Right lobe of liver (tissue), 6 donors: Measurements from ENCODE around the gene RARRES2. TPM values are rescaled to one million over a fixed set of nuclear protein-coding genes. Genes with fewer than 3 reads are reported as not detected.
A peak's percentile ranks its signal among the peaks of the same experiment; 100 is the strongest.
"Not testable (repeated sequence)": the region's sequence is repeated elsewhere in the genome, so short reads cannot be mapped to it uniquely, and the experiment has no call there.

ENCODE experiments used
- ATAC-seq, 4 donors: fragments of 200-7000 bp; cut with Tn5 transposase; one replicate each; pipeline ENCODE4 v1.9.1; 2020; ENCODE audit warnings: mild to moderate bottlenecking in 4 of 4, moderate library complexity in 4 of 4
- DNase-seq, 3 donors: peaks; one replicate each; pipeline ENCODE4 v3.0.0-alpha.2; 2020
- H3K27ac ChIP-seq, 3 donors: fragments of 200-600 bp; one replicate each; pipeline ENCODE4 v1.8.0; 2022
- H3K27me3 ChIP-seq, 2 donors: fragments of 200-600 bp; one replicate each; pipeline ENCODE4 v1.8.0; 2022
- H3K36me3 ChIP-seq, 4 donors: fragments of 200-600 bp; sonication (generic) in 1 of 4; one replicate each; pipeline versions ENCODE4 v1.5.1 to v1.8.0; 2017 to 2022; ENCODE audit warnings: control low read depth in 1 of 4
- H3K4me1 ChIP-seq, 4 donors: fragments of 200-600 bp; sonication (generic) in 1 of 4; one replicate each; pipeline versions ENCODE4 v1.5.1 to v1.8.0; 2017 to 2022; ENCODE audit warnings: control low read depth in 1 of 4
- H3K4me3 ChIP-seq, 3 donors: fragments of 200-600 bp; one replicate each; pipeline ENCODE4 v1.8.0; 2022
- H3K9me3 ChIP-seq, 4 donors: fragments of 200-600 bp; sonication (generic) in 1 of 4; one replicate each; pipeline versions ENCODE4 v1.5.1 to v1.8.0; 2017 to 2022; ENCODE audit warnings: control low read depth in 1 of 4
- POLR2A ChIP-seq: fragments of 450-650 bp; IDR thresholded peaks from one replicate; pipeline ENCODE4 v1.6.1; 2017; ENCODE audit warnings: antibody characterized with exemption, mild to moderate bottlenecking
- WGBS: methylation state at CpG from one replicate; pipeline ENCODE4 v1.1.6; 2018; ENCODE audit warnings: low coverage, low lambda C conversion rate; ENCODE audit not compliant: insufficient coverage; ENCODE audit errors: missing lambda C conversion rate; 5-methylcytosine and 5-hydroxymethylcytosine counted together
- intact Hi-C, 2 donors: fragments of 100-400 bp; cut with DNase I; formaldehyde crosslinking; loops; one replicate each; pipeline versions ENCODE4 v1.11.2 to v1.14.1; 2022
- total RNA-seq, 6 experiments: library from RNA; depleted of rRNA in 2 of 6; stranded (reverse); fragments of >200 nt in 2 of 6; fragmentation: NEBNext Ultra II Directional in 3 of 6; extraction: Animal tissue kit (Norgen Biotek cat#: 25700) in 3 of 6; gene quantifications; one replicate each; pipeline versions ENCODE4 v1.1.0 to v1.2.4, GENCODE V29; 2016 to 2023
- TF ChIP-seq, protein P1 (sequence below), 4 donors: fragments of 200-600 bp in 3 of 4; fragments of 450-650 bp in 1 of 4; IDR thresholded peaks; one replicate each; pipeline versions ENCODE4 v1.5.1 to v1.8.0; 2016 to 2022; ENCODE audit warnings: antibody characterized with exemption in 4 of 4, mild to moderate bottlenecking in 2 of 4
- donor health status: DM: no; HTN: yes; CAD: no.
- donor health status: DM: no; HTN: no; CAD: no.
- donor health status: DM: no; HTN: no; CAD: no.
- donor health status: DM: no; HTN: yes; CAD: no.
- donor health status: DM: no; HTN: yes; CAD: no.

Gene RARRES2
- total RNA-seq, 6 experiments from 2014 or later: 552 to 948 (median 788) TPM

GRCh38 chr7:150322114-150322832, 19.2 kb downstream of the RARRES2 start:
- DNase-seq: no peak
- H3K27me3 ChIP-seq: no peaks in the 10 kb centered on the region
- 22% methylated on average over 4 of the region's 4 CpGs for WGBS
- H3K4me3 ChIP-seq: peak overlapping the region; percentile 70 to 82 (median 78)
- H3K9me3 ChIP-seq: no peaks in the 10 kb centered on the region
- ATAC-seq: peak in 3 of 4 donors; percentile 0 to 30 (median 6)
- peak overlapping the region; percentile 97 to 100 (median 98) for H3K27ac ChIP-seq
- TF ChIP-seq, protein P1, sequence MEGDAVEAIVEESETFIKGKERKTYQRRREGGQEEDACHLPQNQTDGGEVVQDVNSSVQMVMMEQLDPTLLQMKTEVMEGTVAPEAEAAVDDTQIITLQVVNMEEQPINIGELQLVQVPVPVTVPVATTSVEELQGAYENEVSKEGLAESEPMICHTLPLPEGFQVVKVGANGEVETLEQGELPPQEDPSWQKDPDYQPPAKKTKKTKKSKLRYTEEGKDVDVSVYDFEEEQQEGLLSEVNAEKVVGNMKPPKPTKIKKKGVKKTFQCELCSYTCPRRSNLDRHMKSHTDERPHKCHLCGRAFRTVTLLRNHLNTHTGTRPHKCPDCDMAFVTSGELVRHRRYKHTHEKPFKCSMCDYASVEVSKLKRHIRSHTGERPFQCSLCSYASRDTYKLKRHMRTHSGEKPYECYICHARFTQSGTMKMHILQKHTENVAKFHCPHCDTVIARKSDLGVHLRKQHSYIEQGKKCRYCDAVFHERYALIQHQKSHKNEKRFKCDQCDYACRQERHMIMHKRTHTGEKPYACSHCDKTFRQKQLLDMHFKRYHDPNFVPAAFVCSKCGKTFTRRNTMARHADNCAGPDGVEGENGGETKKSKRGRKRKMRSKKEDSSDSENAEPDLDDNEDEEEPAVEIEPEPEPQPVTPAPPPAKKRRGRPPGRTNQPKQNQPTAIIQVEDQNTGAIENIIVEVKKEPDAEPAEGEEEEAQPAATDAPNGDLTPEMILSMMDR (IDR thresholded peaks at IDR 0.05): no peak
- TF ChIP-seq POLR2A: no peak
- peaks cover 0 to 49% (median 16%) of the 10 kb centered on the region in 4 donors for H3K4me1 ChIP-seq
- intact Hi-C loops: no loop called here
- H3K36me3 ChIP-seq: peaks cover 0 to 5% (median under 1%) of the 10 kb centered on the region in 4 donors

GRCh38 chr7:150321788-150322113, 19.7 kb downstream of the RARRES2 start:
- H3K27me3 ChIP-seq: no peaks in the 10 kb centered on the region
- no peaks in the 10 kb centered on the region for H3K9me3 ChIP-seq
- no CpG with 5 or more reads among the region's 3 CpGs for WGBS
- intact Hi-C loops: no loop called here
- DNase-seq (no peak), ATAC-seq (no peak)
- TF ChIP-seq POLR2A: no peak
- TF ChIP-seq, protein P1 (IDR thresholded peaks at IDR 0.05): no peak
- H3K27ac ChIP-seq: peak overlapping the region; percentile 97 to 100 (median 98)
- H3K4me3 ChIP-seq: peak overlapping the region in 1 of 3 donors; percentile 82
- peaks cover 0 to 5% (median under 1%) of the 10 kb centered on the region in 4 donors for H3K36me3 ChIP-seq
- peaks cover 0 to 54% (median 16%) of the 10 kb centered on the region in 4 donors for H3K4me1 ChIP-seq

DNA sequence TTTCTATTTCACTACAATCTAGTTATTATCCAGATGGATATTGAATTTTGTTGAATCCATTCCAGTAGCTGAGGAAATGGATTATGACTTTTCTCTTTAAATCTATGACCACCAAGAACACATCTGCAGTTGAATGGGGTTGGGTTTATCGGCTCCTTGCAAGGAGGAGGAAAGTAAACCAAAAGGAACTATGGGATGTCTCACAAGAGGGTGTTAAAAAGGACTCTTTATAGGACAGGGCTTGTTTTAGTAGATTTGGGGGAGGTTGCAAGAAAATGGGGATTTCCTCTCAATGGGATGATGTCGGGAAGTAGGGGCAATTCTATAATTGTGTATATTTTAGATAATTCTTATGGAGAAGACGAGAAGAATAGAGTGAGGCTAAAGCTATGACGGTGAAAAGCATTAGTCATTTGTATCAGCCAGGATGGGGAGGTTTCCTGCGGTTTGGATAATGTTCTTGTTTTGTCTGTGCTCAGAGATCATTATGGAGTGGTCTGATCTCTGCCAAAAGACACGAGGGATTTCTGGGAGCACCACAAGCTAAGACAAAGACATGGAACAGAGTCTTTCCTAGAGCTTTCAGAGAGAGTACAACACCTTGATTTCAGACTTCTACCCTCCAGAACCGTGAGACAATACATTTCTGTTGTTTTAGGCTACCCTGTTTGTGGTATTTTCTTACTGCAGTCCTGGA, 23.5 kb downstream of the RARRES2 start:
- Histone ChIP-seq H3K27me3 (no peaks in the 10 kb centered on the region), H3K27ac (peak overlapping the region in 1 of 3 donors; percentile 15), H3K4me3 (no peak overlapping the region), H3K9me3 (no peaks in the 10 kb centered on the region), H3K36me3 (peaks cover 0 to 2% (median 0%) of the 10 kb centered on the region in 4 donors), H3K4me1 (peaks cover 0 to 49% (median 14%) of the 10 kb centered on the region in 4 donors)
- ATAC-seq (no peak), DNase-seq (no peak)
- intact Hi-C loops: no loop called here
- no peak for TF ChIP-seq POLR2A
- WGBS: 77% methylated on average over 6 of the region's 7 CpGs

DNA sequence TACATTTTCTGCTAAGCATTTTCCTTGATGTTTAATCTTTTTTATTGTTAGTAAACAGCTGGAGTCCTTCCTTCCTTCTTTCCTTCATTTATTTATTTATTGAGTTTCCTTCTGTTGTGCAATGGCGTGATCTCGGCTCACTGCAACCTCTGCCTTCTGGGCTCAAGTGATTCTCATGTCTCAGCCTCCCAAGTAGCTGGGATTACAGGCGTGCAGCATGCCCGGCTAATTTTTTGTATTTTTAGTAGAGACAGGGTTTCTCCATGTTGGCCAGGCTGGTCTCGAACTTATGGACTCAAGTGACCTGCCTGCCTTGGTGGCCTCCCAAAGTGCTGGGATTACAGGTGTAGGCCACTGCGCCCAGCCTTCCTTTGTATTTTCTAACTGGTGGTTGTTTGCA, 24.4 kb downstream of the RARRES2 start:
- intact Hi-C loops, H3K27me3 ChIP-seq, H3K36me3 ChIP-seq, H3K4me3 ChIP-seq, H3K9me3 ChIP-seq, DNase-seq, ATAC-seq: not testable (repeated sequence)
- peaks cover 0 to 49% (median 14%) of the 10 kb centered on the region in 4 donors for H3K4me1 ChIP-seq
- H3K27ac ChIP-seq: peak overlapping the region in 2 of 3 donors; percentile 36 to 59
- 58% methylated on average over 6 of the region's 6 CpGs for WGBS

- DNase-seq (no peak), ATAC-seq (no peak)
- Histone ChIP-seq H3K36me3 (peaks cover 0 to 2% (median 0%) of the 10 kb centered on the region in 4 donors), H3K4me3 (no peak overlapping the region), H3K27ac (no peak overlapping the region), H3K4me1 (peaks cover 0 to 28% (median 6%) of the 10 kb centered on the region in 4 donors), H3K27me3 (no peaks in the 10 kb centered on the region), H3K9me3 (no peaks in the 10 kb centered on the region)
- intact Hi-C loops: no loop called here
- 98% methylated on average over 5 of the region's 5 CpGs for WGBS
- TF ChIP-seq POLR2A: no peak
- TF ChIP-seq, protein P1 (IDR thresholded peaks at IDR 0.05): no peak
Measured at GRCh38 chr7:150314639-150315239, 26.7 kb downstream of the RARRES2 start.
